Measurements from ENCODE around the gene EXOC3L1. TPM values are rescaled to one million over a fixed set of nuclear protein-coding genes. Genes with fewer than 3 reads are reported as not detected.

The EXOC3L1 gene
- polyA plus RNA-seq, 4 donors = 1.6 to 7.9 (median 6.0) TPM

DNA sequence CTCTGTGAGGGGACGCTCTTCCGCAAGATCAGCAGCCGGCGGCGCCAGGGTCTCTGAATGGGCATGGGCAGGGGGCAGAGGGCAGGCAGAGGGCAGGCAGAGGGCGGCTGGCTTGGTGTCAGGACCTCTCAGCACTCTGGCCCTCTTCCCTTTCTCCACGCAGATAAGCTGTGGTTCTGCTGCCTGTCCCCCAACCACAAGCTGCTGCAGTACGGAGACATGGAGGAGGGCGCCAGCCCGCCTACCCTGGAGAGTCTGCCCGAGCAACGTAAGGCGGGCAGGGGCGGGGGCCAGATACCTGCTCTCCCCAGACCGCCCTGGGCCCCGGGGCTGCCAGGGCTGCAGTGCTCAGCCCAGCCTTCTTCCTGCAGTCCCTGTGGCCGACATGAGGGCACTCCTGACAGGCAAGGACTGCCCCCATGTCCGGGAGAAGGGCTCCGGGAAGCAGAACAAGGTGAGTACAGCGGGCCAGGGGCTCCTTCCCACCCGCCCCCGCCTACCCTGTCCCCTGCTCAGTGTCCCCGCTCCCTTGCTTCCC, 13.1 kb upstream of the EXOC3L1 start:
- no peak overlapping the region for H3K27ac ChIP-seq (ENCODE audit: low read depth in 1 of 3, low read length in 2 of 3)
- H3K4me3 ChIP-seq (ENCODE audit: low read depth in 1 of 3, low read length in 3 of 3) = no peak overlapping the region
- no peaks in the 10 kb centered on the region for H3K9me3 ChIP-seq (ENCODE audit: control insufficient read depth in 2 of 2, insufficient read depth in 1 of 2, low read depth in 1 of 2, low read length in 1 of 2)
- FAIRE-seq (no peak), DNase-seq (no peak)
- 92 to 95% (median 94%) methylated on average over 19 to 23 of the region's 23 CpGs for WGBS, 3 donors
- peaks cover 2 to 74% (median 21%) of the 10 kb centered on the region in 3 donors for H3K36me3 ChIP-seq (ENCODE audit: control insufficient read depth in 3 of 3, insufficient read depth in 2 of 3, low read depth in 1 of 3, low read length in 3 of 3)
- peaks cover 0 to 14% (median 2%) of the 10 kb centered on the region in 3 donors for H3K4me1 ChIP-seq (ENCODE audit: control insufficient read depth in 3 of 3, insufficient read depth in 2 of 3, low read depth in 1 of 3, low read length in 2 of 3)
- H3K27me3 ChIP-seq (ENCODE audit: control insufficient read depth in 3 of 3, insufficient read depth in 3 of 3, low read length in 3 of 3) = no peaks in the 10 kb centered on the region

DNA sequence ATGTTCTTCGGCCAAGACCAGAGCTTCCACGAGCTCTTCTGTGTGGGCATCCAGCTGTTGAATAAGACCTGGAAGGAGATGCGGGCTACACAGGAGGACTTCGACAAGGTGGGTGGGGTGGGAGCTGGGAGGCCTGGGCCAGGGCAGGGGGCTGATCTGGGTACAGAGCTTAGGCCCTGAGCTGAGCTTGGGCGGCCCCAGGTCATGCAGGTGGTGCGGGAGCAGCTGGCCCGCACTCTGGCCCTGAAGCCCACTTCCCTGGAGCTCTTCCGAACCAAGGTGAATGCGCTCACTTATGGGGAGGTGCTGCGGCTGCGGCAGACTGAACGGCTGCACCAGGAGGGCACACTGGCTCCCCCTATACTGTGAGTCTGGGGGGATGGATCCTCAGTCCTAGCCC, 12.5 kb upstream of the EXOC3L1 start:
- no peak overlapping the region for H3K4me3 ChIP-seq (ENCODE audit: low read depth in 1 of 3, low read length in 3 of 3)
- no peak overlapping the region for H3K27ac ChIP-seq (ENCODE audit: low read depth in 1 of 3, low read length in 2 of 3)
- FAIRE-seq (no peak), DNase-seq (no peak)
- WGBS, 3 donors = 94 to 97% (median 94%) methylated on average over 11 to 12 of the region's 12 CpGs
- peaks cover 0 to 17% (median 2%) of the 10 kb centered on the region in 3 donors for H3K4me1 ChIP-seq (ENCODE audit: control insufficient read depth in 3 of 3, insufficient read depth in 2 of 3, low read depth in 1 of 3, low read length in 2 of 3)
- H3K9me3 ChIP-seq (ENCODE audit: control insufficient read depth in 2 of 2, insufficient read depth in 1 of 2, low read depth in 1 of 2, low read length in 1 of 2) = no peaks in the 10 kb centered on the region
- no peaks in the 10 kb centered on the region for H3K27me3 ChIP-seq (ENCODE audit: control insufficient read depth in 3 of 3, insufficient read depth in 3 of 3, low read length in 3 of 3)
- H3K36me3 ChIP-seq (ENCODE audit: control insufficient read depth in 3 of 3, insufficient read depth in 2 of 3, low read depth in 1 of 3, low read length in 3 of 3) = peaks cover 5 to 77% (median 24%) of the 10 kb centered on the region in 3 donors

DNA sequence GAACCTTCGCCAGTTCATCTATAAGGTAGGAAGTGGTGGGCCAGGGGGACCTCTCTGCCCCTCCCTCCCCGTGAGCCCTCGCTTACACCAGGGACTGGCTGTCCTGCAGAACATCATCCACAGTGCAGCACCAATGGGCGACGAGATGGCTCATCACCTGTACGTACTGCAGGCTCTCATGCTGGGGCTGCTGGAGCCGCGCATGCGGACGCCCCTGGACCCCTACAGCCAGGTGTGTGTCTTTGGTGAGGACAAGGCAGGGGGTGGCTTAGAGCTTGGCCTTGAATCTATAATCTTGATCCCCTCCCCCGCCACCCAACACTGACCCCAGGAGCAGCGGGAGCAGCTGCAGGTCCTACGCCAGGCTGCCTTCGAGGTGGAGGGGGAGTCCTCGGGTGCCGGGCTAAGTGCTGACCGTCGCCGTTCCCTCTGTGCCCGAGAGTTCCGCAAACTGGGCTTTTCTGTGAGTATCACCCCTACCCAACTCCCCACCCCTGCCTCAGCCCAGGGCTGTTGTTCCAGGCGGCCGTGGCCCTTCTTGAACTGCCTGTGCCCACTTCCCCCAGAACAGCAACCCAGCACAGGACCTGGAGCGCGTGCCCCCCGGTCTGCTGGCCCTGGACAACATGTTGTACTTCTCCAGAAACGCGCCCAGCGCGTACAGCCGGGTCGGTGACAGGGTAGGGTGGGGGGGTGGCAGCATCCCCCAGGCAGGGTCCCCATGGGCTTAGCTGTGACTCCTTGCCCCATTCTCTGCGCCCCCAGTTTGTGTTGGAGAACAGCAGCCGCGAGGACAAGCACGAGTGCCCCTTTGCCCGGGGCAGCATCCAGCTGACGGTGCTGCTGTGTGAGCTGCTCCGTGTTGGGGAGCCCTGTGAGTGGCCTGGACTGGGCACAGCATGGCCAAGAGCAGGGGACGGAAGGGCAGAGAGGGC, 11.7 kb upstream of the EXOC3L1 start:
- Histone ChIP-seq H3K4me3 (ENCODE audit: low read depth in 1 of 3, low read length in 3 of 3) (no peak overlapping the region), H3K9me3 (ENCODE audit: control insufficient read depth in 2 of 2, insufficient read depth in 1 of 2, low read depth in 1 of 2, low read length in 1 of 2) (no peaks in the 10 kb centered on the region), H3K27me3 (ENCODE audit: control insufficient read depth in 3 of 3, insufficient read depth in 3 of 3, low read length in 3 of 3) (no peaks in the 10 kb centered on the region), H3K36me3 (ENCODE audit: control insufficient read depth in 3 of 3, insufficient read depth in 2 of 3, low read depth in 1 of 3, low read length in 3 of 3) (peaks cover 5 to 78% (median 31%) of the 10 kb centered on the region in 3 donors), H3K4me1 (ENCODE audit: control insufficient read depth in 3 of 3, insufficient read depth in 2 of 3, low read depth in 1 of 3, low read length in 2 of 3) (peaks cover 0 to 17% (median 2%) of the 10 kb centered on the region in 3 donors), H3K27ac (ENCODE audit: low read depth in 1 of 3, low read length in 2 of 3) (no peak overlapping the region)
- DNase-seq (no peak), FAIRE-seq (no peak)
- WGBS, 3 donors = 93 to 96% (median 94%) methylated on average over 39 to 40 of the region's 40 CpGs

DNA sequence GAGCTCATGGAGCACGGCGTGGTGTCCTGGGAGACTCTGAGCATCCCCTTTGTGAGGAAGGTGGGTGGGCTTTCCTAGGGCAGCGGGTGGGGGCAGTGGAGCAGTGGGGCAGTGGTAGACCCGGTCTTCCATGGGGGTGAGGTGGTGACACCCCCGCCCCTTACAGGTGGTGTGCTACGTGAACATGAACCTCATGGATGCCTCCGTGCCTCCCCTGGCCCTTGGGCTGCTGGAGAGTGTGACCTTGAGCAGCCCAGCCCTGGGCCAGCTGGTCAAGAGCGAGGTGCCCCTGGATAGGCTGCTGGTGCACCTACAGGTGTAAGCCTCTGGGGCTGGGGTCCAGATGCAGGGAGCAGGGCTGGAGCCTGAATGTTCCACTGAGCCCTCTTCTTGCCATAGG, 10.6 kb upstream of the EXOC3L1 start:
- H3K36me3 ChIP-seq (ENCODE audit: control insufficient read depth in 3 of 3, insufficient read depth in 2 of 3, low read depth in 1 of 3, low read length in 3 of 3) = peaks cover 10 to 80% (median 38%) of the 10 kb centered on the region in 3 donors
- H3K27ac ChIP-seq (ENCODE audit: low read depth in 1 of 3, low read length in 2 of 3) = no peak overlapping the region

DNA sequence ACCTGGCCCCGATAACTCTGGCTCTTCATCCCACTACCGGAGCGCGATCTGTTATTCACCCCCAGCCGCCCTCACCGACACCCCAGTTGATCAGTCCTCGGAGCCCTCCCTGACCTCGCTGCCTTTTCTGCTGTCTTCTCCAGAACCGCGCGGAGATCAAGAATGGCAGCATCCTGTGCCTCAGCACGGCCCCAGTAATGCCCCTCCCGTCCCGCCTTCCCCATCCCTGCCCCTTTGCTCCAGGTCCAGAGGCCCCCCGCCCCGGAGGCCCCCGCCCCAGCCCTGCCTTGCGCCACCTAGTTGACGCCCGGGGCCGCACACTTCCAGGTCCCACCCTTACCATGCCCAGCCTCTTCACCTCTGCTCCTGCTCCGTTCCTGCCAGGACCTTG, 9.9 kb upstream of the EXOC3L1 start:
- FAIRE-seq = no peak
- Histone ChIP-seq H3K36me3 (ENCODE audit: control insufficient read depth in 3 of 3, insufficient read depth in 2 of 3, low read depth in 1 of 3, low read length in 3 of 3) (peaks cover 13 to 85% (median 38%) of the 10 kb centered on the region in 3 donors), H3K27me3 (ENCODE audit: control insufficient read depth in 3 of 3, insufficient read depth in 3 of 3, low read length in 3 of 3) (no peaks in the 10 kb centered on the region), H3K27ac (ENCODE audit: low read depth in 1 of 3, low read length in 2 of 3) (peak overlapping the region in 2 of 3 donors; percentile 14 to 99), H3K9me3 (ENCODE audit: control insufficient read depth in 2 of 2, insufficient read depth in 1 of 2, low read depth in 1 of 2, low read length in 1 of 2) (no peaks in the 10 kb centered on the region), H3K4me3 (ENCODE audit: low read depth in 1 of 3, low read length in 3 of 3) (peak overlapping the region in 2 of 3 donors; percentile 65 to 93), H3K4me1 (ENCODE audit: control insufficient read depth in 3 of 3, insufficient read depth in 2 of 3, low read depth in 1 of 3, low read length in 2 of 3) (peaks cover 0 to 17% (median 2%) of the 10 kb centered on the region in 3 donors)
- DNase-seq = peak; percentile 46 to 69
- WGBS, 3 donors = 14 to 42% (median 22%) methylated on average over 22 of the region's 22 CpGs

More for the DNA sequence above, 10.6 kb upstream of the EXOC3L1 start:
- WGBS, 3 donors = 89 to 94% (median 90%) methylated on average over 8 of the region's 8 CpGs
- H3K4me3 ChIP-seq (ENCODE audit: low read depth in 1 of 3, low read length in 3 of 3) = peak overlapping the region in 1 of 3 donors; percentile 93
- H3K27me3 ChIP-seq (ENCODE audit: control insufficient read depth in 3 of 3, insufficient read depth in 3 of 3, low read length in 3 of 3) = no peaks in the 10 kb centered on the region
- no peak for DNase-seq
- peaks cover 0 to 17% (median 2%) of the 10 kb centered on the region in 3 donors for H3K4me1 ChIP-seq (ENCODE audit: control insufficient read depth in 3 of 3, insufficient read depth in 2 of 3, low read depth in 1 of 3, low read length in 2 of 3)
- H3K9me3 ChIP-seq (ENCODE audit: control insufficient read depth in 2 of 2, insufficient read depth in 1 of 2, low read depth in 1 of 2, low read length in 1 of 2) = no peaks in the 10 kb centered on the region
- FAIRE-seq = no peak

DNA sequence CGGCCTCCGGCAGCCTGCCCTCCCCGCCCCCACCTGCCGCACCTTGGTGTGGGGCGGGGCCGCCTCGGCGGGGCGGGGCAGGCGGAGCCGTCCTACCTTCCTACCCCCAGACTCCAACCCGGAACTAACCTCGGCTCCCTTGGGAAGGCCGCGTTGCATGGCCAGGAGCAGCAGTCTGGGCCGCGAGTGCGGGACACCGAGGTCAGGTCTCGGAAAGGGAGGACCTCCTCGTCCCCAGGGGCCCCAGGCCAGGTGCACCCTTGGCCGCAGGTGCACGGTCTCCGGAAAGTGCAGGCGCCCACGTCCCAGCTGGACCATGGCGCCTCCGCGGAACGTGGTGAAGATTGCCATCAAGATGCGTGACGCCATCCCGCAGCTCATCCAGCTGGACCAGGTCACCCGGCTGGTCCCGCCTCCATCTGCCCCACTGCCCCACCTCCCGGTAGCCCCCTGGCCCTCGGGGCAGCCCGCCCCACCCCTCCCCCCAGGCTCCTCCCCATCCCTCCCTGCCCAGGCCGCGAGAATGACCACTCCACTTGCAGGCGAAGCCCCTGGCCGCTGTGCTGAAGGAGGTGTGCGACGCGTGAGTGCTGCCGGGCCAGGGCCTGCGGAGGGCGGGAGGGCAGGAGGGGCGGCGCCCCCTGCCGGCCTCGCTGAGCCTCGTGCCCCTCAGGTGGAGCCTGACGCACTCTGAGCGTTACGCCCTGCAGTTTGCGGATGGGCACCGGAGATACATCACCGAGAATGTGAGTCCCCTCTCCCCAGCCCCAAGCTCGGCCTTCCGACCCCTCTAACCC, 9.3 kb upstream of the EXOC3L1 start, which contains the start of gene ELMO3:
ELMO3 (plus strand) TSS at position 121 of the 797 bp plus-strand sequence; CDS start at position 317, 196 bp downstream.
- H3K4me1 ChIP-seq (ENCODE audit: control insufficient read depth in 3 of 3, insufficient read depth in 2 of 3, low read depth in 1 of 3, low read length in 2 of 3) = peaks cover 0 to 17% (median 2%) of the 10 kb centered on the region in 3 donors
- no peak for FAIRE-seq
- H3K4me3 ChIP-seq (ENCODE audit: low read depth in 1 of 3, low read length in 3 of 3) = peak within 1 kb of the TSS; percentile 10 to 93 (median 65)
- H3K9me3 ChIP-seq (ENCODE audit: control insufficient read depth in 2 of 2, insufficient read depth in 1 of 2, low read depth in 1 of 2, low read length in 1 of 2) = no peaks in the 10 kb centered on the region
- peak; percentile 91 to 92 for DNase-seq
- no peaks in the 10 kb centered on the region for H3K27me3 ChIP-seq (ENCODE audit: control insufficient read depth in 3 of 3, insufficient read depth in 3 of 3, low read length in 3 of 3)
- peaks cover 13 to 86% (median 37%) of the 10 kb centered on the region in 3 donors for H3K36me3 ChIP-seq (ENCODE audit: control insufficient read depth in 3 of 3, insufficient read depth in 2 of 3, low read depth in 1 of 3, low read length in 3 of 3)
- H3K27ac ChIP-seq (ENCODE audit: low read depth in 1 of 3, low read length in 2 of 3) = peak within 1 kb of the TSS; percentile 93 to 99 (median 97)
- 15 to 43% (median 33%) methylated on average over 45 to 61 of the region's 61 CpGs for WGBS, 3 donors

DNA sequence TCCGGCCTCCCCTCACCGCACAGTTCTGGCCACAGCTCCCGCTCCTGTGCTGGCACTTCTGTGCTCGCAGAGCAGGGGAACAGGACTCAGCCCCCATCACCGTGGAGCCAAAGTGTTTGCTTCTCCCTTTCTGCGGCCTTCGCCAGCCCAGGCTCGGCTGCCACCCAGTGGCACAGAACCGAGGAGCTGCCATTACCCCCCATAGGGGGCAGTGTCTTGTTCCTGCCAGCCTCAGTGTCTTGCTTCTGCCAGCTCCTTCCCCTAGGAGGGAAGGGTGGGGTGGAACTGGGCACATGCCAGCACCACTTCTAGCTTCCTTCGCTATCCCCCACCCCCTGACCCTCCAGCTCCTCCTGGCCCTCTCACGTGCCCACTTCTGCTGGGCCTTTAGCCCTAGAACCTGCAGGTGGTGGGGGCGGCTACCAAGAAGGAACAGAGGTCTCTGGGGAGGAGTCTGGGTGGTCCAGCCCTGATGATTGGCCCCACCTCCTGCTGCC, 8.3 kb upstream of the EXOC3L1 start:
- Histone ChIP-seq H3K36me3 (ENCODE audit: control insufficient read depth in 3 of 3, insufficient read depth in 2 of 3, low read depth in 1 of 3, low read length in 3 of 3) (peaks cover 11 to 85% (median 32%) of the 10 kb centered on the region in 3 donors), H3K4me3 (ENCODE audit: low read depth in 1 of 3, low read length in 3 of 3) (peak overlapping the region in 1 of 3 donors; percentile 0), H3K27ac (ENCODE audit: low read depth in 1 of 3, low read length in 2 of 3) (peak overlapping the region; percentile 93 to 99 (median 97)), H3K9me3 (ENCODE audit: control insufficient read depth in 2 of 2, insufficient read depth in 1 of 2, low read depth in 1 of 2, low read length in 1 of 2) (no peaks in the 10 kb centered on the region), H3K27me3 (ENCODE audit: control insufficient read depth in 3 of 3, insufficient read depth in 3 of 3, low read length in 3 of 3) (no peaks in the 10 kb centered on the region), H3K4me1 (ENCODE audit: control insufficient read depth in 3 of 3, insufficient read depth in 2 of 3, low read depth in 1 of 3, low read length in 2 of 3) (peaks cover 2 to 24% (median 7%) of the 10 kb centered on the region in 3 donors)
- WGBS, 3 donors = 36 to 54% (median 47%) methylated on average over 11 to 12 of the region's 12 CpGs
- DNase-seq (peak; percentile 65 to 82), FAIRE-seq (no peak)
